GM19324 (cell line): ENCODE measurements around the gene ANKS3.

Experiments used
- ATAC-seq: cut with Tn5 transposase; IDR thresholded peaks from one replicate; pipeline ENCODE4 v1.9.1; 2021; ENCODE audit warnings: mild to moderate bottlenecking, moderate library complexity; ENCODE audit not compliant: unreplicated experiment, low FRiP score

Gene ANKS3

GRCh38 chr16:4698321-4699045 is 35.6 kb downstream of the ANKS3 start:
- ATAC-seq = no peak

- no peak for ATAC-seq
These were observed 36.2 kb downstream of the ANKS3 start for GRCh38 chr16:4697848-4698291.

- no peak for ATAC-seq
These were observed 36.9 kb downstream of the ANKS3 start for GRCh38 chr16:4696905-4697847.

GRCh38 chr16:4696172-4696904 is 37.7 kb downstream of the ANKS3 start:
- ATAC-seq = no peak

GRCh38 chr16:4695473-4696171 is 38.4 kb downstream of the ANKS3 start:
- ATAC-seq = no peak

GRCh38 chr16:4694642-4695451 is 39.2 kb downstream of the ANKS3 start:
- ATAC-seq = no peak

GRCh38 chr16:4693956-4694641 is 40.0 kb downstream of the ANKS3 start:
- peak; percentile 4 for ATAC-seq

- ATAC-seq = peak; percentile 92
These were observed 40.6 kb downstream of the ANKS3 start, which contains the start of gene NUDT16L1 for GRCh38 chr16:4693296-4693955. TSS of gene NUDT16L1 (plus strand) at chr16:4693562. CDS start at chr16:4693727, 165 bp downstream.

- ATAC-seq = peak; percentile 13
These were observed 41.4 kb downstream of the ANKS3 start for GRCh38 chr16:4692460-4693295.

- no peak for ATAC-seq
These were observed 42.2 kb downstream of the ANKS3 start for GRCh38 chr16:4691666-4692412.

GRCh38 chr16:4690946-4691665 is 43.0 kb downstream of the ANKS3 start:
- no peak for ATAC-seq

- ATAC-seq = no peak
These were observed 44.0 kb downstream of the ANKS3 start for GRCh38 chr16:4689864-4690704.

- no peak for ATAC-seq
These were observed 44.9 kb downstream of the ANKS3 start for GRCh38 chr16:4689091-4689671.

GRCh38 chr16:4688674-4689045 is 45.4 kb downstream of the ANKS3 start:
- no peak for ATAC-seq
